ENCODE data around the gene TMEM156.

GRCh38 chr4:39054497-39054896, 22.3 kb upstream of the TMEM156 start:
- no peak for TF ChIP-seq RAD21 (IDR thresholded peaks at IDR 0.05; ENCODE audit: low read depth)
- no peak for TF ChIP-seq EP300 (IDR thresholded peaks at IDR 0.05; ENCODE audit: borderline replicate concordance)
- no peak for TF ChIP-seq CEBPB (IDR thresholded peaks at IDR 0.05)
- TF ChIP-seq REST (IDR thresholded peaks at IDR 0.05; ENCODE audit: low read depth), result no peak
- TF ChIP-seq CREB1 (IDR thresholded peaks at IDR 0.05; ENCODE audit: low read depth), result no peak
- TF ChIP-seq MAX (IDR thresholded peaks at IDR 0.05), result no peak
